ENCODE results near the gene KCNJ10.

Gene KCNJ10

DNA sequence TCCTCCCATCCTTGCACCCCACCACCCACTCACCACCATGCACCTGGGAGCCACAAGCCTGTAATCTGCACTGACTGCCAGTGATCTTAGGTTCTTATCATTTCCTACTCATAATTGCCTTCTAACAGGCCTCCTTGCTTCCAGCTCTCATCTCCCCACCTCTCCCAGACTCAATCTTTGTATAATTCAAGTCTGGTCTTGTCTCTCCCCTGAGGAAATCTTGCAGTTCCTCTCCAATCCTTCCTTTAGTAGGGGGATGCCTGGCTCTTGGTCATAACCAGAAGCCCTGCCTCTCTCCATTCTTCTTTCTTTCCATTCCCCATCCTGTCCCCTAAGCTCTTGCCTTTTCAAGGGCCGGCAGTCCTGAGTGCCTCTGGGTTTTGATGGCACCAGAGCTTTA is 66.0 kb downstream of the KCNJ10 start:
- ATAC-seq (ENCODE audit: insufficient read depth, low read depth) (no peak), DNase-seq (no peak)
- no peak overlapping the region for H3K9ac ChIP-seq (ENCODE audit: low read depth, low read length)
- no peak for TF ChIP-seq EZH2 (IDR thresholded peaks at IDR 0.05; ENCODE audit: borderline replicate concordance, low read depth, low read length, severe bottlenecking)
- TF ChIP-seq, protein P1, sequence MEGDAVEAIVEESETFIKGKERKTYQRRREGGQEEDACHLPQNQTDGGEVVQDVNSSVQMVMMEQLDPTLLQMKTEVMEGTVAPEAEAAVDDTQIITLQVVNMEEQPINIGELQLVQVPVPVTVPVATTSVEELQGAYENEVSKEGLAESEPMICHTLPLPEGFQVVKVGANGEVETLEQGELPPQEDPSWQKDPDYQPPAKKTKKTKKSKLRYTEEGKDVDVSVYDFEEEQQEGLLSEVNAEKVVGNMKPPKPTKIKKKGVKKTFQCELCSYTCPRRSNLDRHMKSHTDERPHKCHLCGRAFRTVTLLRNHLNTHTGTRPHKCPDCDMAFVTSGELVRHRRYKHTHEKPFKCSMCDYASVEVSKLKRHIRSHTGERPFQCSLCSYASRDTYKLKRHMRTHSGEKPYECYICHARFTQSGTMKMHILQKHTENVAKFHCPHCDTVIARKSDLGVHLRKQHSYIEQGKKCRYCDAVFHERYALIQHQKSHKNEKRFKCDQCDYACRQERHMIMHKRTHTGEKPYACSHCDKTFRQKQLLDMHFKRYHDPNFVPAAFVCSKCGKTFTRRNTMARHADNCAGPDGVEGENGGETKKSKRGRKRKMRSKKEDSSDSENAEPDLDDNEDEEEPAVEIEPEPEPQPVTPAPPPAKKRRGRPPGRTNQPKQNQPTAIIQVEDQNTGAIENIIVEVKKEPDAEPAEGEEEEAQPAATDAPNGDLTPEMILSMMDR (IDR thresholded peaks at IDR 0.05; ENCODE audit: borderline replicate concordance, extremely low read depth, low read length, poor library complexity, severe bottlenecking): no peak
- no peak overlapping the region for H2AFZ ChIP-seq (ENCODE audit: low read depth, low read length)
- no peaks in the 10 kb centered on the region for H3K79me2 ChIP-seq (ENCODE audit: insufficient read depth, low read length)
- H3K27me3 ChIP-seq (ENCODE audit: insufficient read depth, low read length, poor library complexity): peaks cover 6% of the 10 kb centered on the region
- H3K4me1 ChIP-seq (ENCODE audit: insufficient read depth, low read length): no peaks in the 10 kb centered on the region
- H3K36me3 ChIP-seq (ENCODE audit: insufficient read depth, low read length): no peaks in the 10 kb centered on the region
- no peaks in the 10 kb centered on the region for H4K20me1 ChIP-seq (ENCODE audit: insufficient read depth, low read length)
- no peak overlapping the region for H3K4me3 ChIP-seq (ENCODE audit: low read depth in 1 of 2, low read length in 2 of 2)
- H3K4me2 ChIP-seq (ENCODE audit: insufficient read depth, low read length): no peak overlapping the region
- H3K27ac ChIP-seq (ENCODE audit: low read length): no peak overlapping the region
- no peaks in the 10 kb centered on the region for H3K9me3 ChIP-seq (ENCODE audit: insufficient read depth, low read length, severe bottlenecking)

- no peak overlapping the region for H3K4me2 ChIP-seq (ENCODE audit: insufficient read depth, low read length)
- ATAC-seq (ENCODE audit: insufficient read depth, low read depth): no peak
- no peaks in the 10 kb centered on the region for H3K79me2 ChIP-seq (ENCODE audit: insufficient read depth, low read length)
- peaks cover 12% of the 10 kb centered on the region for H3K27me3 ChIP-seq (ENCODE audit: insufficient read depth, low read length, poor library complexity)
- H3K4me3 ChIP-seq (ENCODE audit: low read depth in 1 of 2, low read length in 2 of 2): no peak overlapping the region
- no peaks in the 10 kb centered on the region for H4K20me1 ChIP-seq (ENCODE audit: insufficient read depth, low read length)
- no peak overlapping the region for H3K27ac ChIP-seq (ENCODE audit: low read length)
- no peaks in the 10 kb centered on the region for H3K36me3 ChIP-seq (ENCODE audit: insufficient read depth, low read length)
- DNase-seq: no peak
- no peaks in the 10 kb centered on the region for H3K9me3 ChIP-seq (ENCODE audit: insufficient read depth, low read length, severe bottlenecking)
- H3K9ac ChIP-seq (ENCODE audit: low read depth, low read length): no peak overlapping the region
- H3K4me1 ChIP-seq (ENCODE audit: insufficient read depth, low read length): no peaks in the 10 kb centered on the region
- TF ChIP-seq, protein P1 (IDR thresholded peaks at IDR 0.05; ENCODE audit: borderline replicate concordance, extremely low read depth, low read length, poor library complexity, severe bottlenecking): no peak
- no peak for TF ChIP-seq EZH2 (IDR thresholded peaks at IDR 0.05; ENCODE audit: borderline replicate concordance, low read depth, low read length, severe bottlenecking)
- no peak overlapping the region for H2AFZ ChIP-seq (ENCODE audit: low read depth, low read length)
These were observed 68.5 kb downstream of the KCNJ10 start for GRCh38 chr1:160001440-160001839.

DNA sequence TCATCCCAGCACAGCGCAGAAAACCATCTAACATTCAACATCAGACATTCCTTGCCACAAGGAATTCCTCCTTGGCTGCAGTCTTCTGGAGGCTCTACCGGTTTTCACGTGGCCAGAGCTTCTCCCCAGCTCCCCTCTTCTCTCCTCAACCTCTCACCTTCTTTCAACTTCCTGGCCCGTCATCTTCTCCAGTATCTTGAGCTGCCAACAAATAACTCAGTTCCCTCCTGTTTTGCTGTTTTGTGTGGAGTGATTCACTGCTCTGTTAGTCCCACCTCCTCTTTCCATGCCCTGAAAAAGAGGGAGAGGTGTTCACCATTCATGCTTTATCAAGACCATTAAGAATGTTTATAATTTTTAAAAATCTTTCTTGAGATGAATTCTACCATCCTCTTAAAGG is 70.8 kb downstream of the KCNJ10 start:
- no peaks in the 10 kb centered on the region for H3K4me1 ChIP-seq (ENCODE audit: insufficient read depth, low read length)
- no peak overlapping the region for H3K27ac ChIP-seq (ENCODE audit: low read length)
- H4K20me1 ChIP-seq (ENCODE audit: insufficient read depth, low read length): no peaks in the 10 kb centered on the region
- H3K9ac ChIP-seq (ENCODE audit: low read depth, low read length): no peak overlapping the region
- no peaks in the 10 kb centered on the region for H3K79me2 ChIP-seq (ENCODE audit: insufficient read depth, low read length)
- H3K4me2 ChIP-seq (ENCODE audit: insufficient read depth, low read length): no peak overlapping the region
- no peaks in the 10 kb centered on the region for H3K9me3 ChIP-seq (ENCODE audit: insufficient read depth, low read length, severe bottlenecking)
- ATAC-seq (ENCODE audit: insufficient read depth, low read depth): no peak
- H3K27me3 ChIP-seq (ENCODE audit: insufficient read depth, low read length, poor library complexity): peaks cover 18% of the 10 kb centered on the region
- no peak overlapping the region for H2AFZ ChIP-seq (ENCODE audit: low read depth, low read length)
- no peak overlapping the region for H3K4me3 ChIP-seq (ENCODE audit: low read depth in 1 of 2, low read length in 2 of 2)
- H3K36me3 ChIP-seq (ENCODE audit: insufficient read depth, low read length): no peaks in the 10 kb centered on the region
- DNase-seq: no peak
- TF ChIP-seq EZH2 (IDR thresholded peaks at IDR 0.05; ENCODE audit: borderline replicate concordance, low read depth, low read length, severe bottlenecking): no peak
- TF ChIP-seq, protein P1 (IDR thresholded peaks at IDR 0.05; ENCODE audit: borderline replicate concordance, extremely low read depth, low read length, poor library complexity, severe bottlenecking): no peak

GRCh38 chr1:159996653-159997052 is 73.3 kb downstream of the KCNJ10 start:
- Histone ChIP-seq H3K9ac (ENCODE audit: low read depth, low read length) (no peak overlapping the region), H3K27me3 (ENCODE audit: insufficient read depth, low read length, poor library complexity) (peaks cover 15% of the 10 kb centered on the region), H3K36me3 (ENCODE audit: insufficient read depth, low read length) (no peaks in the 10 kb centered on the region), H3K4me3 (ENCODE audit: low read depth in 1 of 2, low read length in 2 of 2) (no peak overlapping the region), H4K20me1 (ENCODE audit: insufficient read depth, low read length) (no peaks in the 10 kb centered on the region), H3K27ac (ENCODE audit: low read length) (no peak overlapping the region), H3K4me2 (ENCODE audit: insufficient read depth, low read length) (no peak overlapping the region), H3K9me3 (ENCODE audit: insufficient read depth, low read length, severe bottlenecking) (no peaks in the 10 kb centered on the region), H3K4me1 (ENCODE audit: insufficient read depth, low read length) (no peaks in the 10 kb centered on the region), H3K79me2 (ENCODE audit: insufficient read depth, low read length) (no peaks in the 10 kb centered on the region), H2AFZ (ENCODE audit: low read depth, low read length) (no peak overlapping the region)
- ATAC-seq (ENCODE audit: insufficient read depth, low read depth): no peak
- no peak for DNase-seq
- TF ChIP-seq EZH2 (IDR thresholded peaks at IDR 0.05; ENCODE audit: borderline replicate concordance, low read depth, low read length, severe bottlenecking): no peak
- TF ChIP-seq, protein P1 (IDR thresholded peaks at IDR 0.05; ENCODE audit: borderline replicate concordance, extremely low read depth, low read length, poor library complexity, severe bottlenecking): no peak
